Measurements from ENCODE around the gene AFF4.
"Not testable (repeated sequence)": the region's sequence is repeated elsewhere in the genome, so short reads cannot be mapped to it uniquely, and the experiment has no call there.

AFF4 gene

DNA sequence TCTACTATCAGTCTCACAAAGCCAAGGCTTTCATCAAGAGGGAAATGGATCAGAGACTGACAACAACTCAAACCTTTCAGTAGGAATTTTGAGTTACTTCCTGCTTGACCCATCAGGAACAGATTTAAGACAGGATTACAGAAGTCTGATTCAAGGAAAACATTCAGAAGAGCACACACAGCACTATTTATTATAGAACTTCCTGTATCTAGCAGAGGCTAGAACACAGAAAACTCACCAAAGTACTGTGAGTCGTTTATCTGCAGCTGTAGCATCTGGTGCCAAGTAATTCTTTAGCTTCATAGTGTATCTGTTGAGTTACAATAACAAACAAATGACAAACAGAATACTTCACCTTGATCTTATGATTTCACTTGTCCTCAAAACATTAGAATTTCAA, 76.2 kb downstream of the AFF4 start:
- no peak for DNase-seq (ENCODE audit: low read depth)

DNA sequence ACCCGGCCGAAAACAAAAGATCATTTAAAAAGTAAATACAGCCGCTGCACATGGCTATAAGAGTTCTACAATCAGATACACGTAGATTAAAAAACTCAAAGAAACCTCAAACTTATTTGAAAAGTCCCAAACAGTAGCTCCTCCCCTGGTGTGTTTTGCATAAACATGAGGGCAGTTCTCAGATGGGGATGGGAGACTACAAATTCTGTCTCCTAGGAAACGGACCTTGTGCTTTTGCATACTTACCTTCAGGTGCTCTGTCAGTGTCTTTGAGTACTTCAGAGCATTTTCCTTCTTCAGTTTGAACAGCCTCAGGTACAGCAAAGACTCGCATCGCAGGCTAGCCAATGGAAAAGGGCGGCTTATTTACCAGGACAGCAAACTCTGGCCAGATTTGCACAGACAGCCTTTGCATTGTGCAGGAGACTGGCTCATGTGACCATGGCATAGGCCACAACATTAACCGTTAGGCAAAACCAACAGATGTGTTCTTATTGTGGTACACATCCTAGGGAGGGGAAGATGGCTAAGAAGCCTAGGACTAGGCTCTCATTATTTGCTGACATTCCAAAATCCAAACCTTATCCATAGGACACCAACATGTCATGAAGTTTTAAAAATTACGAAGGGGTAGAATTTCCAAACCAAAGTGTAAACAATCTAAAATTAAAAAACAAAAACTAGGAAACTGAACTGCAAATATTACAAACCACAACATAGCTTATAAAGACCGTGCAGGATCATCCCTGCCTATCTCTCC, 77.2 kb downstream of the AFF4 start:
- DNase-seq (ENCODE audit: low read depth): no peak

DNA sequence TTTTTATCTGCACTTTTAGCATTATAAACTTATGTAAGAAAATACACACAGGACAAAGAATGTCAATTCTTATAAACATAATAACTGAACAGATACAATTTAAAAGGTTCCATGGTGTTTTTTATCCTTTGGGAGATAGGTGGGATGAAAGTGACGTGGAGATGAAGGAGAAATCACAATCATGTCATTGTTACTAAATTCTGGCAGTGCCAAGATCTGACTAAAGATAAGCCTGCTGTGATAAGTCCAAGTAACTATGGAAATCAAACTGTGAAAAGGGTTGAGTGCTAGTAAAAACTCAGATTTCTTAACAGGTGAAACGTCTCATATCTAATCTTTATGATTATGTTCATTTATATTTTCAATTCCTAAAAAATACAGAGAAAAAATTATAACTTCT, 78.9 kb downstream of the AFF4 start:
- DNase-seq (ENCODE audit: low read depth): no peak

DNA sequence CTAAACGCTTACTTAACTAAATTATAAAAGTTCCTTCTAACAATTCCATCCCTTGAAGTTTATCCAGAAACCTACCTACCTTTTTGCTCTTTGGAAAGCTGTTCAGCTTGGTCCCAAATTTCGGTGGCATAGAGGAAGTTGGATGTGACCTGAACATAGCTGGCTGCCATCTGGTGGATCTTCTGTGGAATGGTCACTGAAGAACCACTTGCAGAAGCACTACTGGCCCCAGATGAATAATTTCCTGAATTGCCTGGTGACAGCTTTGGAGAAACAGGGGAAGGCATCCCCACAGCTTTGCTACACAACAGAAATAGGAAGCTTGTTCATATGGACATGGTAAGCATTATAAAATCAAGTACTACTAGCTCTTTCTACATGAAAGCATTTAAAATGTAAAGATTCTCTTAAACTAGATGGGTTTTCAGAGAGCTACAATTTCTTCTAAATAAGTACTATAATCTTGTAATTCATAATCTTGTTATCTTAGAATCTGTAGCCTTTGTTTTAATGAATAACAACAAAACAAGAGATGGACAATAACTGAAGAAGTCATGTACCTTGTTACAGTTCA, 80.1 kb downstream of the AFF4 start:
- DNase-seq (ENCODE audit: low read depth): no peak

DNA sequence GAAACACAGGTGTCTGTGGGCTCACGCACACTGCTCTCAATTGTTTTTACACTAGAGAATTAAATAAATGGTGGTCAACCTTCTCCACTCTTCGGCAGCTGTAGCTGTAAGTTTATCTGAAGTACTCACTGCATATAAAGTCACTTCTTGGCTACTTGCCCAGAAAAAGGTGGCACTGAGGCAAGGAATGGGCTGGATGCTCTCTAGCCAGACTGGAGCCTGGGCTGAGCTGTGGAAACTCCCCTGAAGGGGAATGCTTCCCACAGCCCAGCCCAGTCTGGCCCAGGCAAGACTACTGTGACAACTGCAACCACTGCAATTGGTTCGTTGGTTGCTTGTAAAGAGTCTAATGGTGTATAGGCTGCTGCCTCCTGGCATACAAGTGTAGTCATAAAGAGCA, 85.5 kb downstream of the AFF4 start:
- DNase-seq (ENCODE audit: low read depth): no peak

DNA sequence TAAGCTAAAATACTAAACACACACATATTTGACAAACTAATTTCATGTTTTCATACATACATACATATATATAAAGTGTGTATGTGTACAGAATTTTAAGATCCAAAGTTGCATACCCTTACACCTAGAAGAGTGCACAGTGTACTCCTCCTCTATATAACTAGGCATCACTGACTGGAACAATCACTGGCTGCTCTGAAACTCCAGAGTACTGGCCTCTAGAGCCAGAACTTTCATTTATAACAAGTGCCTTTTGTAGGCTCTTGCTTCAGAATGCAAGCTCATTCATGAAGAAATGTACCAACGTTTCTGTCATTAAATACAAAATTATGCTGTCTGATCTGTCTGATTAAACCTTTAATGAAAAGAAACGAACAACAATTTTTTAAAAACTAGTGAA, 86.0 kb downstream of the AFF4 start:
- DNase-seq (ENCODE audit: low read depth): no peak

DNA sequence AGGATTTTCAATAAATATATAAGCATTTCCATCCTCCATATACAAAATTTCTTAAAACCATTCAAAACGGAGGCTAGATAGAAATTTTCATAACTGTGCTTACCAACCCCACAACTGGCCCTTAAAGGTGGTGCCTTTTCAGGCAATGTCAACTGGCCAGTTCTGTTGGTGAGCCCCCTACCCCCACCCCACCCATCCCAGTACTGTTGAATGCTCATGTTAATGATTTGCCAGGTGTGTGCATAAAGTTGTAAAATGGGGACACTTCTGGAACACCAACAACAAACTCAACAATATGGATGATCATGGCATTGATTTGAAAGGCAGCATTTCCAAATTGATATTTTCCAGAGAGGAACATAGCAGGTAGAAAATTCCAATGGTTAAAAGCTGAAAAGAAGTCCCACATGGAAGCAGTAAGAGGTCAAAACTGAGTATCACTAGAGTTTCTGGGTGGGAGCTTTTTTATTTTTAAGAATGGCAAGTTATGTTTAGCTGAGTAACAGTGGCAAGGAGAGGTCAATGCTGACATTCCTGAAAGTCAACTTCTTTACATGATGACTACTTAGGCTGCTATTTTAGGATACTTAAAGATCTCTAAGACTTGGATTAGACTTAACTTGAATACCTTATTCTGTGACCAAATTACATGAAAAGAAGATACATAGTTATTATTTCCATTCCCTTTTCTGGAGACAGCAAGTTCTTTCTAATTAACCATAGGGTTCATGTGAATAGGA, 87.2 kb downstream of the AFF4 start:
- DNase-seq (ENCODE audit: low read depth): no peak

DNA sequence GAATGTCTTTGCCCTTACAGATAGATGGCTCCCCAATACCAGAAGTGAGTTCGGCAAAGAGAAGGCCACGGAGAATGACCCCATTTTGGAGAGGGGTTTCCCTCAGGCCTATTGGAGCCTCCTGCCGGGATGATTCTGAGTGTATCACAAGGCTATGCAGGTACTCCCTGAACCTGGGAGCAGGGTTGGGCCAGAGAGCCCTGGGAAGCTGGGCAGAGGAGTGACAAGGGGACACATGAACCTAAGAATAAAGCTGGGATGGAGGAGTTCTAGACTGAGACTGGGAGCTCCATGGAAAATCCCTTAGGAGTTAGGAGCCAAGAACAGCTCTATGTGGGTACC, 89.5 kb downstream of the AFF4 start:
- DNase-seq (ENCODE audit: low read depth): no peak

DNA sequence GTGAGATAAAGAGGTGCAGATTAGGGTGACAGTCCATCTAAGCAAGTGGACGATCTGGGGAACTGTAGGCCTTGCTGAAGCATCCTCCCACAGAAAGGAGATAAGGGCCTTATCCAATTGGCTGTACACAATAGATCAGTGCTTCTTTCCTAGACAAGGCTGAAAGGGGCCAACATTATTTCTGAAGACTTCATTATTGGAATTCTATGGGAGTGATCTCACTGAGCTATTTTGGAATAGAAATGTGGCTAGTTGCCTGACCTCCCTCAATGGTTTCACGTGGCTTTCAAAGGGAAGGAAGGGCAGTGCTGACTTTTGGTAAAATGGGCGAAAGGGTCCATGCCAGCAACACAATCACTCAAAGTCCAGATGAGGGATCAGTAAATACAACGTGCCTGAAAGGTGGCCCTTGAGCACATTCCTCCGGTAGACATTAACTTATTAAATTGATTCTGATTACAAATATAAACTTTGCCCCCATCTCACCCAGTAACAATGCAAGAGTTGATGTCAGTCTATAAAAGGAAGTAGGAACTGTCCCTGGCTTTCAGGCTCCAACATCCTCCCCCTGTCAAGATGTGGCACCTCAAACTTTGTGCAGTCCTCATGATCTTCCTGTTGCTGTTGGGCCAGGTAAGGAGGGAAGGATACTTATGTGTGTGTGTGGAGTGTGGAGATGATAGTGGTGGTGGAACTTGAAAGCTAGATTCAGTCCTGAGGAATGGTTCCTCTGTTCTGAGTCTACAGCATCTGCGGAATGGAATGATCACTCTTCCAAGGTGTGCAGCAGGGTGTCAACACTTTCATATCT, 90.1 kb downstream of the AFF4 start, which contains the start of gene LEAP2:
LEAP2 (plus strand) TSS at position 550 of the 811 bp plus-strand sequence; CDS start at position 577, 27 bp downstream.
- no peak for DNase-seq (ENCODE audit: low read depth)

DNA sequence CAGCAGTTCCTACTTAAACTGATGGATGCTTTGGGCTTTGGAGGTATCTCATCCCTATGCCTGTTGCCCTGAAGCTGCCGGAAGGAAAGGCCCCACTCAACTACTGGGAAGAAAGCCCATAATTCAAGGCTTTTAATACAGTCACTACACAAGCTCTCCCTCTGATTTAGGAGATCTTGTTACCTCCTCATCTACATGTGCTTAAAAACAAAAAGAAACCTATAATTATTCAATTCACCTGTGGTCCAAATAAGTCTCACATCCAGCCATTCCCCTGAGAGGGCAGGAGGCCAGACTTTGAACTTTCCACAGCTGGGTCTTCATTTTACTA, 90.7 kb downstream of the AFF4 start:
- DNase-seq (ENCODE audit: low read depth): no peak

DNA sequence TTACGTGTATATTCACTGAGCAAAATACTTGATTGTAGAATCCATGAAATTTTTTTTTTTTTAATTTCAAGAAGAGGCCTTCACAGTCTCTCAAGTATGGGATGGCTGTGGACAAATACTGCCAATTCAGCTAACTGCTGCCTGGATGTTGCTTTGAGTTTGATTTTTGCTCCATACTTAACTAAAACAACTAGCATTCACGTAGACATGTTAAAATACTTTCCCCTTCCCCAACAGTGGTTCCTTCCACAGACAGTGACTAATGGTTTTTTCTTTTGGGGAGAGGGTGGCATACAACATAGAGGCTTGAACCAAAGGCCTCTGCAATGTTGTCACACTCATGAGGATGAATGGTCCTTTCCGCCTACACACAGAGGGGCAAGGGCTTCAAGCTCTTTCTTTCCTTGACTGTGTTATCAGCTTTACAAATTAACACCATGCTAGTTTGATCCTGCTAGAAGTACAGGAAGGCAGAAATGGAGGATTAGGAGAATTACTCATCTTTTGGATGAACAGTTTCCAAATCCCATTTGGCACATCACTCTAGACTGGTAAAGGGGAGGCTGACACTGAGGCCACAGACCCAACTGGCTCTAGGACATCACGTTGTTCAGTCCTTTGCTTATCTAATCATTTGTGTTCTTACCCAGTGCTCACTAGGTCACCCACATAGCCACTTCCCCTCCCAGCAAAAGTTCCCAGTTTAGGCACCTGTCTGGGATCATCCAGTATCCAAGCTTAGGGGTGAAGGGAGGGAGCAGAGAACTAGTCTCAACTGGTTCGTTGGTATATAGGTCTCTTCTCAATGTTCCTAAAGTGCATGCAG, 91.8 kb downstream of the AFF4 start:
- DNase-seq (ENCODE audit: low read depth): no peak

DNA sequence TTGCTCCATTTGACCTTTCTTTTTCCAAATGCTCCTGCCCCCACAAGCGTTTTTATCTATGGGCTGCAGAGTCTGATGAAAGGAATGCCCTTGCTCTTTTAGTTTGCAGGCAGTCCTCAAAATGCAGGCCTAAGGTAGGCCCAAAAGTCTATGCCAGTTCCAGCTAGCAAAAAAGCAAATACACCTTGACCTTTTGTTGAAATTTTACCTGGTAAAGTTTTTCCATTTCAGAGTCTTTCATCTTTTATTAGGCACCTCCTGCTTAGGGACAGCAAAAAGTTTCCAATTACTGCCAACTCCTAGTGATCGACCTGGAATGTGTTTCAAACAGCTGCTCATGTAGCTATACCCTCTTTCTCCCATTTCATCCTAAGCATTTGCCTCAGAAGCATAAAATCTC, 92.6 kb downstream of the AFF4 start:
- DNase-seq (ENCODE audit: low read depth): no peak

DNA sequence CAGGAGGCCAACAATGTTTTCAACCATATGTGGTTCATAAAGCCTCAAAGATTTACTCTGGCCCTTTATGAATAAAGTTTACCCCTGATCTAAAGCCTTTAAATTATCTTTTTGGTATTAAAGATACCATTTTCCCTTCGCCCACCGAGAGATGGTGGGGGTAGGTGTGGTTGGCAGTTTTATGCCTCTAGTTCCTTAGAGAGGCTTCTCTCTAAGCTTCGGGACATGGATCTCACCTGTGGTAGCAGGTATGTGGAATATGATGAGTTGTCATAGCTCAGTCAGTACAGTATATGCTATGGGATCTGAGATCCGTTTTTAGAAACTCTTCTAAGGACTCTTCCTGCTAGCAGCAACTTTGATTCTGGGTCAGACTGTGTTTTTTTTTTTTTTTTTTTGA, 94.7 kb downstream of the AFF4 start:
- no peak for DNase-seq (ENCODE audit: low read depth)

DNA sequence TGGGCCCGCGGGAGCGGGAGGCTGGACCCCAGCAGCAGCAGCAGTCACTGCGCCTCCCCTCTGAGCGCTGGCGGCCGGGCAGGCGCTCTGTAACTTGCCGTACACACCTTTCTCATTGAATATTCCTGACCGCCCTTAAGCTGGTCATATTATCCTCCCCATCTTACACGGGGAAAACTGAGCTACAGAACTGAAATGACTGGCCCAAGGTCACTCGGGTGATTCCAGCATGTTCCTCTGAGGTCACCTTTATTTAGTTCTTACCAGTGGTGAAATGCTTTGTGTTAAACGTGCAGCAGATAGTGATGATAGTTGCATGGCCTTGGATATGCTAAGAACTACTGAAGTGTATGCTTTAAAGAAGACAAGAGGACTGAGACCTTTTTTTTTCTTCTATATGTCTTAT, 96.4 kb downstream of the AFF4 start:
- DNase-seq (ENCODE audit: low read depth): no peak

DNA sequence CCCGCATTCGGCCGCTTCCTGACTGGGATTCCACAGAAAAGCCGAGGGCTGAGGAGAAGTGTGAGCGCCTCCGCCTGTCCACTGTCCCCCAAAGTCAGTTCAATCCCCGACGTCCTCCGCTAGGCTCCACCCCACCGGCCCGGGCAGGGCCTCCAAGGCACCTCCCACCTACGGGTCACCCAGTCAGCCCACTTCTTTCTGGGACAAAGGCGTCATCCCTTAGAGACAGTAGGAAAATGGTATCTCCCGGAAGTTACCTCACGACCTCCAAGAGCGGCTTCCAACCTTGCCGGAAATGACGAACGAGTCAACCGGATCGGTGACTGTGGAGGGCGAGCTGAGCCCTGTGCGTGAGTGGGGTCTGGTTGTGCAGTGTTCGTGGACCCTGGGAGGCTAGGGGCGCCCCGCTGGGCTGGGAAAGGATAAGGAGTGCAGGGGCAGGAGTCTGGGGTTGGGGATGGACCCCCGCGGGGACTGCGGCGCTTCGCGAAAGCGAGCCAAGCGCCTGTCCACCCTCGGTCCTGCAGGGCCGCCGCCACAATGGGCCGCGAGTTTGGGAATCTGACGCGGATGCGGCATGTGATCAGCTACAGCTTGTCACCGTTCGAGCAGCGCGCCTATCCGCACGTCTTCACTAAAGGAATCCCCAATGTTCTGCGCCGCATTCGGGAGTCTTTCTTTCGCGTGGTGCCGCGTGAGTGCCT, 96.9 kb downstream of the AFF4 start, which contains the start of the genes GDF9 and UQCRQ:
GDF9 (minus strand) TSS at position 128 of the 704 bp plus-strand sequence. CDS start 1,936 bp downstream, outside the sequence.
UQCRQ (plus strand) TSS at position 301 of the 704 bp plus-strand sequence; CDS start at position 541, 240 bp downstream.
- peak; percentile 99 for DNase-seq (ENCODE audit: low read depth)

DNA sequence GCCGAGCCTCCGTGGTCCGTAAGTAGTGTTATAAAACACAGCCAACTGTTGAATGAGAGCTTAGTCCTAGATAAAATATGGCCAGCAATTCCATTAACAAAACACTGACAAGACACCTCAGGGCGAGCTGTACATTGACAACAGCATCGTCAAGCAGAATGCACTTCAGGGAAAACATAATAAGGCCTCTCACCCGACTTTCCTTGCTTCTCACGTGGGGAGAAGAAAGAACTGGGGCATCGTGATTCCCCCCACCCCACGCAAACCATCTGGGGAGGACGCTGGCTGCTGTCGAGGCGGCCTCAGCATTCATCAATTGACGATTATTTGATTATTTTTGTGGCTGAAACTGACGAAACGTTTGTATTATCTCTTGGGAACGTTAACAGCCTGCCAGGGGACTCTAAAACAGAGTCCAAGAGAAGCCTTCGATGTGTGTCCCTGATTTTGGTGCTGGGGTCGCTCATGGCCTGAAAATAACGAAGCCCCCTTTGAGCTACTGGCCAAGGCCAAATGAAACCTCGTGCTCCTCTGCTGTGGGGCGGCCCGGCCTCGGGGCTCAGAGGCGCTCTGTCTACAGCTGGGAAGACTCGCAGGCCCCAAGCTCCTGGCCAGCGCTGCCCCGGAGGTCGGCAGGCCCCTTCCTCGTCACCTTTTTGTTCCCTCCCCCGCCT, 97.6 kb downstream of the AFF4 start:
- no peak for DNase-seq (ENCODE audit: low read depth)

DNA sequence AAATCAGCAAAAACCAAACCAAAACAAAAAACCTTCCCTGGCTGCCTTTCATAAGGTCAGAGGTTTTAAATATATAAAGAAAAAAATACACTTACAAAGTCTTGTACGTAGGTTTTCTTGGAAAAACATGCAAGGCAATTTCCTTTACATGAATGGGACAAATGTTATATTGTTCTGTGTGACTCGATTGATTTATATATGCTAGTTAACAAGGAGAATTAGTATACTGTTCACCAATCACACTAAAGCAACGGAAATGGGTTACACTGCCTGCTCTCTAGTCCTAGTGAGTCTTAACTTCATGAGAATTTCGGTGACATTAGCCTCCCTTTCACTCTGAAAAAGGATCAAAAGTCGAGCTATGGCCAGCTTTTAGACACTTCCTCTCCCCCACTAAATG, 102.7 kb downstream of the AFF4 start:
- no peak for DNase-seq (ENCODE audit: low read depth)

DNA sequence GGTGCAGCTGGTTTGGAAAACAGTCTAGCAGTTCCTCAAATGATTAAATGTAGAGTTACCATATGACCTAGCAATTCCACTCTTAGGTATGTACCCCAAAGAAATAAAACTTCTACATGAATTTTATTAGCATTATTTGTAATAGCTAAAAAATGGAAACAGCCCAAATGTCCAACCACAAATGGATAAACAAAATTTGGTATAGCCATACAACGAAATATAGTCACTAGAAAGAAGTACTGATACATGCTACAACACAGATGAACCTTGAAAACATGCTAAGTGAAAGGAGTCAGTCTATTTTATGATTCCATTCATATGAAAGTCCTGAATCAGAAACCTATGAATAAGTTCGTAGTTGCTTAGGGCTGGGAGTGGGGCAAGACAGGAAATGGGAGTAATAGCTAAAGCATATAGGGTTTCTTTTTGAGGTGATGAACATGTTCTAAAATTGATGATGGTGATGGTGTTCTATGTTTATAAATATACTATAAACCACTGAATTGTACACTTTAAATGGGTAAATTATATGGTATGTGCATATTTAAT, 103.5 kb downstream of the AFF4 start:
- no peak for DNase-seq (ENCODE audit: low read depth)

DNA sequence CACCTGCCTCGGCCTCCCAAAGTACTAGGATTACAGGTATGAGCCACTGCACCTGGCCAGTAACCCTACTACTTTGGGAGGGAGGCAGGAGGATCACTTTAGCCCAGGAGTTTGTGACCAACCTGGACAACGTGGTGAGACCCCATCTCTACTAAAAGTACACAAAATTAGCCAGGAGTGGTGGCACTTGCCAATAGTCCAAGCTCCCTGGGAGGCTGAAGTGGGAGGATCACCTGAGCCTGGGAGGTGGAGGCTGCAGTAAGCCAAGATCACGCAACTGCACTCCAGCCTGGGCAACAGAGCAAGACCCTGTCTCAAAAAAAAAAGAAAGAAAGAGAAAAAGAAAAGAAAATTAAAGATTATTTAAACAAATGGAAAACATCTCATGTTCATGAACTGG, 107.4 kb downstream of the AFF4 start:
- no peak for DNase-seq (ENCODE audit: low read depth)

DNA sequence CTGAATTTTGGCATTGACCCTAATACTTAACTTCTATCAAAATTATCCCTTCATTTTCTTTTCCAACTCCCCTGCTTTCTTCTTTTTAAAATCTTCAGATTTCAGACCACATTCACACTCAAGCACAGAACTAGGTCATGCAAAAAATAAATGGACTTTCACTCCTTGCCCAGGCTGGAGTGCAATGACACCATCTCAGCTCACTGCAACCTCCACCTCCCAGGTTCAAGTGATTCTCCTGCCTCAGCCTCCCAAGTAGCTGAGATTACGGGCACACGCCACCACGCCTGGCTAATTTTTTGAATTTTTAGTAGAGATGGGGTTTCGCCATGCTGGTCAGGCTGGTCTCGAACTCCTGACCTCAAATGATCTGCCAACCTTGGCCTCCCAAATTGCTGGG, 108.4 kb downstream of the AFF4 start:
- DNase-seq (ENCODE audit: low read depth): not testable (repeated sequence)
